Kasumi-1 (cell line): ENCODE results near the gene PIPOX.

Experiments
- DNase-seq, 2 experiments: peaks; one replicate each; lab custom pipeline; 2025; lab: John Stamatoyannopoulos, UW

PIPOX gene

GRCh38 chr17:29099527-29099926 lies 56.6 kb downstream of the PIPOX start:
- no peak for DNase-seq

GRCh38 chr17:29100296-29100695 lies 57.4 kb downstream of the PIPOX start:
- DNase-seq = no peak

- DNase-seq = no peak
Observed at GRCh38 chr17:29102046-29102445, 59.1 kb downstream of the PIPOX start.

GRCh38 chr17:29102741-29103181 lies 59.8 kb downstream of the PIPOX start:
- DNase-seq = no peak

GRCh38 chr17:29103341-29103740 lies 60.4 kb downstream of the PIPOX start:
- DNase-seq = no peak
